Gastrocnemius medialis (tissue), 4 donors: Measurements from ENCODE around the gene HTR1E. TPM values are rescaled to one million over a fixed set of nuclear protein-coding genes. Genes with fewer than 3 reads are reported as not detected.

Source experiments
- ATAC-seq, 2 donors: fragments of 150-250 bp; one replicate each; pipeline ENCODE4 v1.9.1; 2016
- DNase-seq, 2 donors: peaks; one replicate each; pipeline ENCODE4 v3.0.0-alpha.2; 2019
- H3K27ac ChIP-seq, 4 donors: fragments of 200-600 bp; sonication (generic); 1 replicate in 1 of 4; 2 replicates in 3 of 4; pipeline ENCODE4 v1.5.1; 2016 to 2018; ENCODE audit warnings: mild to moderate bottlenecking in 2 of 4, moderate library complexity in 1 of 4
- H3K27me3 ChIP-seq, 3 donors: fragments of 200-600 bp; sonication (generic) in 2 of 3; 1 replicate in 1 of 3; 2 replicates in 2 of 3; pipeline versions ENCODE4 v1.5.1 to v1.6.0; 2016 to 2019; ENCODE audit warnings: mild to moderate bottlenecking in 1 of 3, moderate library complexity in 1 of 3
- H3K36me3 ChIP-seq, 2 donors: fragments of 200-600 bp; sonication (generic) in 1 of 2; one replicate each; pipeline ENCODE4 v1.5.1; 2017 to 2018
- H3K4me1 ChIP-seq, 2 donors: fragments of 200-600 bp; sonication (generic) in 1 of 2; one replicate each; pipeline ENCODE4 v1.5.1; 2016 to 2017; ENCODE audit warnings: mild to moderate bottlenecking in 2 of 2
- H3K4me3 ChIP-seq, 4 donors: fragments of 200-600 bp; sonication (generic) in 3 of 4; 1 replicate in 1 of 4; 2 replicates in 3 of 4; pipeline ENCODE4 v1.5.1; 2016 to 2019; ENCODE audit warnings: mild to moderate bottlenecking in 2 of 4
- H3K9me3 ChIP-seq, 3 donors: fragments of 200-600 bp; sonication (generic) in 2 of 3; 1 replicate in 1 of 3; 2 replicates in 2 of 3; pipeline ENCODE4 v1.5.1; 2016 to 2019
- POLR2A ChIP-seq, 2 donors: fragments of 450-650 bp; IDR thresholded peaks; one replicate each; pipeline ENCODE4 v1.6.1; 2017; ENCODE audit warnings: antibody characterized with exemption in 2 of 2, mild to moderate bottlenecking in 2 of 2, moderate library complexity in 2 of 2
- in situ Hi-C, 4 donors: fragments of 200-750 bp; cut with MboI; loops; one replicate each; pipeline versions ENCODE4 v1.15.0 to v1.8.0; 2017; ENCODE audit warnings: low sequenced_read_pairs in 4 of 4
- intact Hi-C: fragments of 100-400 bp; cut with DNase I; formaldehyde crosslinking; loops from one replicate; pipeline ENCODE4 v1.15.1; 2023; ENCODE audit warnings: low total_unique reads
- total RNA-seq, 4 donors: library from RNA; depleted of rRNA; stranded (reverse); fragments of >200 nt; gene quantifications; one replicate each; pipeline versions ENCODE4 v1.1.0 to v1.2.3, GENCODE V29; 2016
- TF ChIP-seq, protein P1 (sequence below), 5 experiments: fragments of 450-650 bp in 3 of 5; fragments of 200-600 bp in 2 of 5; sonication (generic) in 2 of 5; IDR thresholded peaks in 4 of 5; conservative IDR thresholded peaks in 1 of 5; 1 replicate in 4 of 5; 2 replicates in 1 of 5; pipeline ENCODE4 v1.5.1; 2016 to 2019; ENCODE audit warnings: antibody characterized with exemption in 5 of 5, mild to moderate bottlenecking in 3 of 5, moderate library complexity in 3 of 5

Gene HTR1E
- total RNA-seq, 4 donors from 2014 or later, result not detected

DNA sequence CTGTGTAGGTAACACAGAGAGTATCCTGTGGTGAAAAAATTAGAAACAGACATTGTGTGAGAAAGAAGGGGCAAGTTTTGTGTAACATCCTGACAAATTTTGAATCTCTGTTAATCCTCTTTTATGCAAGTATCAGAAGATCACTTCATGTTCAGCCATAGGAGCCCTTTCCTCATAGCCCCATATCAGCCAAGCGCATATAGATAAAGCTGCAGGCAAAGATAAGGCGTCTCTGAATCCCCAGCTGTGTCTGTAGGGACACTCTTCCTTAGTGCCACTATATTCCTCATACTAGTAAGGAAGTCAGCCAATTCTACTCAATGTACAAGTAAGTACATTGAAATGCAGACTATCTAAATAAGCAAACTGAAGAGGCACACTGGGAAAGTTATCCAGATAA, 22.3 kb downstream of the HTR1E start:
- ATAC-seq, result no peak
- intact Hi-C loops (no loop called here), in situ Hi-C loops (no loop called here)
- no peaks in the 10 kb centered on the region for H3K27me3 ChIP-seq
- no peak overlapping the region for H3K27ac ChIP-seq
- H3K4me1 ChIP-seq, result no peaks in the 10 kb centered on the region
- no peak for DNase-seq
- H3K4me3 ChIP-seq, result no peak overlapping the region
- no peaks in the 10 kb centered on the region for H3K9me3 ChIP-seq
- TF ChIP-seq, protein P1, sequence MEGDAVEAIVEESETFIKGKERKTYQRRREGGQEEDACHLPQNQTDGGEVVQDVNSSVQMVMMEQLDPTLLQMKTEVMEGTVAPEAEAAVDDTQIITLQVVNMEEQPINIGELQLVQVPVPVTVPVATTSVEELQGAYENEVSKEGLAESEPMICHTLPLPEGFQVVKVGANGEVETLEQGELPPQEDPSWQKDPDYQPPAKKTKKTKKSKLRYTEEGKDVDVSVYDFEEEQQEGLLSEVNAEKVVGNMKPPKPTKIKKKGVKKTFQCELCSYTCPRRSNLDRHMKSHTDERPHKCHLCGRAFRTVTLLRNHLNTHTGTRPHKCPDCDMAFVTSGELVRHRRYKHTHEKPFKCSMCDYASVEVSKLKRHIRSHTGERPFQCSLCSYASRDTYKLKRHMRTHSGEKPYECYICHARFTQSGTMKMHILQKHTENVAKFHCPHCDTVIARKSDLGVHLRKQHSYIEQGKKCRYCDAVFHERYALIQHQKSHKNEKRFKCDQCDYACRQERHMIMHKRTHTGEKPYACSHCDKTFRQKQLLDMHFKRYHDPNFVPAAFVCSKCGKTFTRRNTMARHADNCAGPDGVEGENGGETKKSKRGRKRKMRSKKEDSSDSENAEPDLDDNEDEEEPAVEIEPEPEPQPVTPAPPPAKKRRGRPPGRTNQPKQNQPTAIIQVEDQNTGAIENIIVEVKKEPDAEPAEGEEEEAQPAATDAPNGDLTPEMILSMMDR (IDR thresholded peaks at IDR 0.05 in 4 of 5, conservative IDR thresholded peaks at IDR 0.05 in 1 of 5), result no peak
- no peak for TF ChIP-seq POLR2A (IDR thresholded peaks at IDR 0.05)
- no peaks in the 10 kb centered on the region for H3K36me3 ChIP-seq

DNA sequence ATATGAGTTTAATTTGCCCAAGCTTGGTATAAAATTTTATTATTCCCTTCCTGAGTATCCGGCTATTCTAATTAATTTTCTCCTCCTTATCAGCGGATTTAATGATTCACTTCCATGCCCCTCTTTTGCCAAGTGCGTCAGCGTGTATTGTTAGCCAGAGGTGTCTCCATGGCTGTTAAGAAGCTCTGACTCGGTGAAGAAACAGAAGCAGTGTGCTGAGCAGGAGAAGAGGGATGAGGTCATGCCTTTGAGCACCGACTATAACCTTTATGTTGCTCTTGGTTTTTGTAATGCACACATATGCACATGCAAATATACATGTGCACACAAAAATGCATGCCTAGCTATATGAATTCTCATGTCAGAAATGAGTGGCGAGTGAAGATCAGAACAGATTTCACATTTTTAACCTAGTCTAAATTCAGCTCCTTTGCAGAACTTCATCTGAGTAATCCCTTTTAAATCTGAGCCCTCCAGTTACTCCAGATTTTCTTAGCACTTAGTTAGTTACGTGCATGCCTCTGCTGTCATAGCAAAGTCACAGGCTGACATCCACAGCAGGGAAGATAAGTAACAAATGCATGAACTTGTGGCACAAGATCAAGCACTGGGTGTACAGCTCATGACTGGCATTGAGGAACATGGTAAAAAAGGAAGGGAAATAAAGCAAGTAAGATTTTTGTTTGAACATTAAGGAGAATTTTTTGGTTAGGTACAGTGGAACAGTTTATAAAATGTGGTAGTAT, 24.3 kb downstream of the HTR1E start:
- Histone ChIP-seq H3K27ac (no peak overlapping the region), H3K36me3 (no peaks in the 10 kb centered on the region), H3K9me3 (no peaks in the 10 kb centered on the region), H3K4me1 (no peaks in the 10 kb centered on the region), H3K4me3 (no peak overlapping the region), H3K27me3 (no peaks in the 10 kb centered on the region)
- intact Hi-C loops (no loop called here), in situ Hi-C loops (no loop called here)
- DNase-seq (no peak), ATAC-seq (no peak)
- TF ChIP-seq POLR2A (IDR thresholded peaks at IDR 0.05), result no peak
- TF ChIP-seq, protein P1 (IDR thresholded peaks at IDR 0.05 in 4 of 5, conservative IDR thresholded peaks at IDR 0.05 in 1 of 5), result no peak

DNA sequence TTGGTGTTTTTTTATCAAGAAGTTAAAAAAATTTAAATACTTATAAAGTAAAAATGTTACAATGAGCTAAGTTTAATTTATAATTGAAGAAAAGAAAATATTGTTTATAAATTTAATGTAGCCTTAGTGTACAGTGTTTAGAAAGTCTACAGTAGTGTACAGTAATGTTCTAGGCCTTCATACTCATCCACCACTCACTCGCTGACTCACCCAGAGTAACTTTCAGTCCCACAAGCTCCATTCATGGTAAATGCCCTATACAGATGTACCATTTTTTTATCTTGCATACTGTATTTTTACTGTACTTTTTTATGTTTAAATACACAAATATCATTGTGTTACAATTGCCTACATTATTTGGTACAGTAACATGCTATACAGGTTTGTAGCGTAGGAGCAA, 26.0 kb downstream of the HTR1E start:
- TF ChIP-seq, protein P1 (IDR thresholded peaks at IDR 0.05 in 4 of 5, conservative IDR thresholded peaks at IDR 0.05 in 1 of 5), result no peak
- TF ChIP-seq POLR2A (IDR thresholded peaks at IDR 0.05), result no peak
- ATAC-seq (no peak), DNase-seq (no peak)
- Histone ChIP-seq H3K36me3 (no peaks in the 10 kb centered on the region), H3K4me3 (no peak overlapping the region), H3K9me3 (no peaks in the 10 kb centered on the region), H3K4me1 (no peaks in the 10 kb centered on the region), H3K27me3 (no peaks in the 10 kb centered on the region), H3K27ac (no peak overlapping the region)
- intact Hi-C loops, result no loop called here
- in situ Hi-C loops, result no loop called here

DNA sequence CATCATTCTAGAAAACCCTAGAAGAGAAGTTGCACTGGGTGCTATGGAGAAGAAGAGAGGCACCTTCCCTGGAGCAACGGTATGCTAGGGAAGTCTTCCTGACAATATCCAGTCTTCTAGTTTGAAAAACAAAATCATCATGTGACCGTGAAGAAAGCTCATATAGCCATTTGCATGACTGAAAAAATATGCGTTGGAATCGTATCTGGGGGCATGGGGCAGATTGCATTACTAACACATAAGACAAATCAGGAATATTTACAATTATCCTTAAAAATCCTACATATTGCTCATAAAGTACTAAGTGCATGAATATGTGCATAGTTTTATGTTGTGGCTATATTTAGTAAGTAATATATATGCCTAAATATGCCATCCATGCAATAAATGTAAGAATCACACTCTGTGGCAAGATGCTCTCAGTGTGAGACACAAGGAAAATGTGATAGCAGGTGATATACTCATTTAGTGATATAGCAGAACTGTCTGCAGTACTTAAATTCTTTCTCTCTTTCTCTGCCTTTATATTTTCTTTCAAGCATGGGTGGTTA, 26.8 kb downstream of the HTR1E start:
- Histone ChIP-seq H3K36me3 (no peaks in the 10 kb centered on the region), H3K9me3 (no peaks in the 10 kb centered on the region), H3K4me3 (no peak overlapping the region), H3K27me3 (no peaks in the 10 kb centered on the region), H3K4me1 (no peaks in the 10 kb centered on the region), H3K27ac (no peak overlapping the region)
- ATAC-seq (no peak), DNase-seq (no peak)
- intact Hi-C loops, result no loop called here
- TF ChIP-seq, protein P1 (IDR thresholded peaks at IDR 0.05 in 4 of 5, conservative IDR thresholded peaks at IDR 0.05 in 1 of 5), result no peak
- TF ChIP-seq POLR2A (IDR thresholded peaks at IDR 0.05), result no peak
- in situ Hi-C loops, result no loop called here
